Liver (tissue), 9 donors: ENCODE measurements around the gene COPG2. TPM values are rescaled to one million over a fixed set of nuclear protein-coding genes. Genes with fewer than 3 reads are reported as not detected.

Experiments
- DNase-seq: peaks from one replicate; pipeline ENCODE4 v3.0.0-alpha.2; 2017; ENCODE audit warnings: low spot score
- H3K27ac ChIP-seq, 2 donors: one replicate each; pipeline ENCODE4 v1.7.0; 2013; ENCODE audit warnings: inconsistent platforms in 2 of 2, low read length in 2 of 2, control low read depth in 1 of 2, low read depth in 1 of 2, mild to moderate bottlenecking in 1 of 2
- H3K27me3 ChIP-seq, 4 donors: one replicate each; pipeline versions ENCODE4 v1.6.1 to v1.7.0; 2013; ENCODE audit warnings: low read length in 3 of 4, inconsistent platforms in 1 of 4, mild to moderate bottlenecking in 1 of 4, moderate library complexity in 1 of 4; ENCODE audit not compliant: control insufficient read depth in 4 of 4, insufficient read depth in 4 of 4
- H3K36me3 ChIP-seq, 4 donors: one replicate each; pipeline versions ENCODE4 v1.6.1 to v1.7.0; 2013; ENCODE audit warnings: low read length in 3 of 4, mild to moderate bottlenecking in 3 of 4, low read depth in 1 of 4, moderate library complexity in 1 of 4; ENCODE audit not compliant: control insufficient read depth in 4 of 4, insufficient read depth in 3 of 4
- H3K4me1 ChIP-seq, 4 donors: one replicate each; pipeline versions ENCODE4 v1.6.1 to v1.7.0; 2013; ENCODE audit warnings: low read length in 3 of 4, mild to moderate bottlenecking in 3 of 4, moderate library complexity in 1 of 4; ENCODE audit not compliant: control insufficient read depth in 4 of 4, insufficient read depth in 4 of 4
- H3K4me3 ChIP-seq, 3 donors: one replicate each; pipeline versions ENCODE4 v1.6.1 to v1.7.0; 2013; ENCODE audit warnings: low read length in 3 of 3, control low read depth in 1 of 3, low read depth in 1 of 3, mild to moderate bottlenecking in 1 of 3
- H3K9ac ChIP-seq, 2 donors: one replicate each; pipeline ENCODE4 v1.7.0; 2013; ENCODE audit warnings: low read length in 2 of 2, mild to moderate bottlenecking in 2 of 2, moderate library complexity in 2 of 2, control low read depth in 1 of 2, low read depth in 1 of 2
- H3K9me3 ChIP-seq, 4 donors: one replicate each; pipeline versions ENCODE4 v1.6.1 to v1.7.0; 2013; ENCODE audit warnings: low read length in 3 of 4; ENCODE audit not compliant: control insufficient read depth in 4 of 4
- CTCF ChIP-seq: fragments of 150-350 bp; IDR thresholded peaks from 2 replicates; pipeline ENCODE4 v1.5.1; 2017; ENCODE audit warnings: improper control_type of control experiment, low read depth, low read length; ENCODE audit not compliant: missing input control
- EGR1 ChIP-seq, 2 donors: IDR thresholded peaks; 2 replicates each; pipeline ENCODE4 v1.6.1; 2016 to 2018; ENCODE audit warnings: antibody characterized with exemption in 2 of 2, low read depth in 2 of 2
- FOXA1 ChIP-seq: IDR thresholded peaks from 2 replicates; pipeline ENCODE4 v1.6.1; 2016; ENCODE audit warnings: antibody characterized with exemption
- FOXA2 ChIP-seq: IDR thresholded peaks from 2 replicates; pipeline ENCODE4 v1.6.1; 2016; ENCODE audit warnings: antibody characterized with exemption
- HNF4A ChIP-seq, 2 donors: conservative IDR thresholded peaks; 2 replicates each; pipeline ENCODE4 v1.6.1; 2016; ENCODE audit warnings: antibody characterized with exemption in 2 of 2, mild to moderate bottlenecking in 2 of 2
- HNF4G ChIP-seq: IDR thresholded peaks from 2 replicates; pipeline ENCODE4 v1.6.1; 2016; ENCODE audit warnings: antibody characterized with exemption
- NR2F2 ChIP-seq: IDR thresholded peaks from 2 replicates; pipeline ENCODE4 v1.6.1; 2016; ENCODE audit warnings: antibody characterized with exemption
- RAD21 ChIP-seq, 2 donors: IDR thresholded peaks; 2 replicates each; pipeline ENCODE4 v1.6.1; 2016; ENCODE audit warnings: antibody characterized with exemption in 2 of 2, mild to moderate bottlenecking in 2 of 2
- REST ChIP-seq: IDR thresholded peaks from 2 replicates; pipeline ENCODE4 v1.6.1; 2016; ENCODE audit warnings: antibody characterized with exemption, mild to moderate bottlenecking
- SP1 ChIP-seq: IDR thresholded peaks from 2 replicates; pipeline ENCODE4 v1.6.1; 2018; ENCODE audit warnings: antibody characterized with exemption, mild to moderate bottlenecking
- TAF1 ChIP-seq: conservative IDR thresholded peaks from 2 replicates; pipeline ENCODE4 v1.6.1; 2016; ENCODE audit warnings: antibody characterized with exemption, mild to moderate bottlenecking
- YY1 ChIP-seq: IDR thresholded peaks from 2 replicates; pipeline ENCODE4 v1.6.1; 2016; ENCODE audit warnings: antibody characterized with exemption, mild to moderate bottlenecking
- WGBS: extraction: QIAGEN DNeasy Blood & Tissue Kit; methylation state at CpG from one replicate; pipeline ENCODE4 v1.1.7; 2013; 5-methylcytosine and 5-hydroxymethylcytosine counted together
- polyA plus RNA-seq, 2 donors: library from polyadenylated mRNA; stranded (reverse) in 1 of 2; unstranded in 1 of 2; fragments of 200-250 nt in 1 of 2; fragments of >200 nt in 1 of 2; fragmentation: Nextera tagmentation in 1 of 2; extraction: Ambion mirVana in 1 of 2; gene quantifications; one replicate each; pipeline versions ENCODE4 v1.2.1 to v1.2.3, GENCODE V29; 2013 to 2015
- total RNA-seq, 2 donors: library from RNA; depleted of rRNA; stranded (reverse); fragments of >200 nt; gene quantifications; one replicate each; pipeline ENCODE4 v1.2.3, GENCODE V29; 2014
- TF ChIP-seq, protein P1 (sequence below): IDR thresholded peaks from 2 replicates; pipeline ENCODE4 v1.6.1; 2016; ENCODE audit warnings: antibody characterized with exemption
- TF ChIP-seq, protein P2 (sequence below): IDR thresholded peaks from 2 replicates; pipeline ENCODE4 v1.6.1; 2016; ENCODE audit warnings: antibody characterized with exemption
- donor health status: healthy.
- donor health status: healthy.
- donor health status: healthy.
- donor health status: healthy.
- donor health status: healthy.

The COPG2 gene
- total and polyA plus RNA-seq, 4 donors: 0.99 to 10.3 (median 4.7) TPM

GRCh38 chr7:130473289-130473688 is 195.3 kb downstream of the COPG2 start (continued):
- TF ChIP-seq CTCF: no peak
- no peak for TF ChIP-seq YY1
- no peak for TF ChIP-seq RAD21 (IDR thresholded peaks at IDR 0.05)

- no peak for DNase-seq
- 74% methylated on average over 2 of the region's 2 CpGs for WGBS
- H3K9me3 ChIP-seq: no peaks in the 10 kb centered on the region
- no peak overlapping the region for H3K4me3 ChIP-seq
- no peak overlapping the region for H3K27ac ChIP-seq
- H3K36me3 ChIP-seq: no peaks in the 10 kb centered on the region
- TF ChIP-seq HNF4G (no peak), FOXA1 (no peak), YY1 (no peak), FOXA2 (no peak), CTCF (no peak), NR2F2 (no peak)
- TF ChIP-seq, protein P1, sequence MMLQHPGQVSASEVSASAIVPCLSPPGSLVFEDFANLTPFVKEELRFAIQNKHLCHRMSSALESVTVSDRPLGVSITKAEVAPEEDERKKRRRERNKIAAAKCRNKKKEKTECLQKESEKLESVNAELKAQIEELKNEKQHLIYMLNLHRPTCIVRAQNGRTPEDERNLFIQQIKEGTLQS: no peak
- TF ChIP-seq, protein P2, sequence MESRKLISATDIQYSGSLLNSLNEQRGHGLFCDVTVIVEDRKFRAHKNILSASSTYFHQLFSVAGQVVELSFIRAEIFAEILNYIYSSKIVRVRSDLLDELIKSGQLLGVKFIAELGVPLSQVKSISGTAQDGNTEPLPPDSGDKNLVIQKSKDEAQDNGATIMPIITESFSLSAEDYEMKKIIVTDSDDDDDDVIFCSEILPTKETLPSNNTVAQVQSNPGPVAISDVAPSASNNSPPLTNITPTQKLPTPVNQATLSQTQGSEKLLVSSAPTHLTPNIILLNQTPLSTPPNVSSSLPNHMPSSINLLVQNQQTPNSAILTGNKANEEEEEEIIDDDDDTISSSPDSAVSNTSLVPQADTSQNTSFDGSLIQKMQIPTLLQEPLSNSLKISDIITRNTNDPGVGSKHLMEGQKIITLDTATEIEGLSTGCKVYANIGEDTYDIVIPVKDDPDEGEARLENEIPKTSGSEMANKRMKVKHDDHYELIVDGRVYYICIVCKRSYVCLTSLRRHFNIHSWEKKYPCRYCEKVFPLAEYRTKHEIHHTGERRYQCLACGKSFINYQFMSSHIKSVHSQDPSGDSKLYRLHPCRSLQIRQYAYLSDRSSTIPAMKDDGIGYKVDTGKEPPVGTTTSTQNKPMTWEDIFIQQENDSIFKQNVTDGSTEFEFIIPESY: no peak
- no peaks in the 10 kb centered on the region for H3K27me3 ChIP-seq
- H3K9ac ChIP-seq: no peak overlapping the region
- H3K4me1 ChIP-seq: no peaks in the 10 kb centered on the region
These were observed 196.6 kb downstream of the COPG2 start for GRCh38 chr7:130471974-130472373.

DNA sequence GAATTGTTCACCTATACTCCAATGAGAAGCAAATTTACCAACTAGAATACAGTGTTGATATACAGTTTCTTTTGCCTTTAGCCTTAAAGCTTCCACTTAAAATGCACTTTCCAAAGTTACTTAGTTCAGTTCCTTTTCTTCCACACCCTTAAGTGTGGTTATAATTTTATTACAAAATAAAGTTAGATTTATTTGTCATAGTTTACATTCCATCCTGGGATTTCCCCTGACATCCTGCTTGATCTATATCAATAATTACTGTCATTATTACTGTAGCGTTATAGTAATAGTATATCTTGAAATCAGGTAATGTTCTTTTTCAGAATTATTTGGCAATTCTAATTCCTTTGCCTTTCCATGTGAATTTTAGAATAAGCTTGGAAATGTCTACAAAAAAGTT is 199.9 kb downstream of the COPG2 start:
- WGBS: 89% methylated on average over 1 of the region's 1 CpG
- Histone ChIP-seq H3K4me1 (no peaks in the 10 kb centered on the region), H3K4me3 (no peak overlapping the region)
- TF ChIP-seq TAF1 (no peak), HNF4G (no peak), RAD21 (IDR thresholded peaks at IDR 0.05) (no peak), FOXA1 (no peak), NR2F2 (no peak), HNF4A (conservative IDR thresholded peaks at IDR 0.05) (no peak), FOXA2 (no peak), YY1 (no peak), EGR1 (IDR thresholded peaks at IDR 0.05; ENCODE audit: low read depth in 2 of 2) (no peak), CTCF (no peak), SP1 (no peak), REST (no peak)
- TF ChIP-seq, protein P1: no peak
- TF ChIP-seq, protein P2: no peak

More for the DNA sequence above, 199.9 kb downstream of the COPG2 start:
- H3K9ac ChIP-seq: no peak overlapping the region
- H3K9me3 ChIP-seq: no peaks in the 10 kb centered on the region
- H3K27ac ChIP-seq: no peak overlapping the region
- no peak for DNase-seq
- no peaks in the 10 kb centered on the region for H3K27me3 ChIP-seq
- H3K36me3 ChIP-seq: no peaks in the 10 kb centered on the region
